OCI-LY1 (cell line): ENCODE results near the gene LEMD3.

ENCODE experiments used
- CTCF ChIP-seq: fragments of 200-600 bp; sonication (generic), shearing (Covaris generic); IDR thresholded peaks from 2 replicates; pipeline ENCODE4 v1.5.1; 2017; ENCODE audit warnings: mild to moderate bottlenecking, antibody characterized with exemption, low read length, moderate library complexity, mixed read lengths
- EZH2 ChIP-seq: fragments of 200-600 bp; sonication (generic), shearing (Covaris generic); IDR thresholded peaks from 2 replicates; pipeline ENCODE4 v1.8.0; 2017; ENCODE audit warnings: borderline replicate concordance, mixed run types, mild to moderate bottlenecking, antibody characterized with exemption, low read length, moderate library complexity, mixed read lengths

GRCh38 chr12:65162609-65163008 is 6.8 kb upstream of the LEMD3 start:
- no peak for TF ChIP-seq CTCF
- no peak for TF ChIP-seq EZH2
